MCF 10A (cell line): ENCODE results near the gene BTN3A1. TPM values are rescaled to one million over a fixed set of nuclear protein-coding genes. Genes with fewer than 3 reads are reported as not detected.

Experiments used
- BruUV-seq: library from RNA; stranded (reverse); fragments of 400-500 nt; replicated peaks from 2 replicates; lab custom pipeline; 2021; lab: Mats Ljungman, UMichigan
- CTCF ChIA-PET: fragments of 300-600 bp; sonication (Branson Sonifier 250); formaldehyde crosslinking; extraction: SDS; loops from one replicate; lab custom pipeline; 2021; ENCODE audit warnings: antibody characterized with exemption, inconsistent platforms; lab: Yijun Ruan, JAX
- POLR2A ChIA-PET: fragments of 300-600, 350-650 bp; sonication (Branson Sonifier 250); formaldehyde crosslinking; extraction: SDS; loops from one replicate; lab custom pipeline; 2020; ENCODE audit warnings: antibody characterized with exemption, inconsistent platforms; lab: Yijun Ruan, JAX
- DNase-seq: peaks from one replicate; pipeline ENCODE4 v3.0.0-alpha.2; 2018; ENCODE audit not compliant: unreplicated experiment
- H3K27ac Mint-ChIP-seq: one replicate; pipeline ENCODE4 v1.8.0; 2022; ENCODE audit warnings: mild to moderate bottlenecking, low read depth, mixed read lengths; ENCODE audit not compliant: unreplicated experiment
- H3K27me3 Mint-ChIP-seq: one replicate; pipeline ENCODE4 v1.8.0; 2022; ENCODE audit warnings: mixed read lengths; ENCODE audit not compliant: insufficient read depth, unreplicated experiment
- H3K36me3 Mint-ChIP-seq: one replicate; pipeline ENCODE4 v1.8.0; 2022; ENCODE audit warnings: mild to moderate bottlenecking, moderate library complexity, mixed read lengths; ENCODE audit not compliant: insufficient read depth, unreplicated experiment
- H3K4me1 Mint-ChIP-seq: one replicate; pipeline ENCODE4 v1.8.0; 2022; ENCODE audit warnings: mixed read lengths; ENCODE audit not compliant: insufficient read depth, unreplicated experiment
- H3K4me3 Mint-ChIP-seq: one replicate; pipeline ENCODE4 v1.8.0; 2022; ENCODE audit warnings: mild to moderate bottlenecking, moderate library complexity, mixed read lengths; ENCODE audit not compliant: unreplicated experiment
- H3K9me3 Mint-ChIP-seq: one replicate; pipeline ENCODE4 v1.8.0; 2022; ENCODE audit warnings: mixed read lengths; ENCODE audit not compliant: unreplicated experiment
- intact Hi-C: fragments of 100-400 bp; cut with micrococcal nuclease; formaldehyde crosslinking; loops from 2 replicates; pipeline ENCODE4 v1.14.1; 2022
- total RNA-seq: library from RNA; stranded (reverse); gene quantifications from 2 replicates; pipeline ENCODE4 v1.2.3, GENCODE V29; 2022
- TF ChIP-seq, protein P1 (sequence below): fragments of 200-600 bp; IDR thresholded peaks from one replicate; pipeline ENCODE4 v1.8.0; 2022; ENCODE audit warnings: antibody characterized with exemption, mild to moderate bottlenecking; ENCODE audit not compliant: unreplicated experiment

Gene BTN3A1
- total RNA-seq, 1 experiment from 2014 or later = 8.0 TPM

DNA sequence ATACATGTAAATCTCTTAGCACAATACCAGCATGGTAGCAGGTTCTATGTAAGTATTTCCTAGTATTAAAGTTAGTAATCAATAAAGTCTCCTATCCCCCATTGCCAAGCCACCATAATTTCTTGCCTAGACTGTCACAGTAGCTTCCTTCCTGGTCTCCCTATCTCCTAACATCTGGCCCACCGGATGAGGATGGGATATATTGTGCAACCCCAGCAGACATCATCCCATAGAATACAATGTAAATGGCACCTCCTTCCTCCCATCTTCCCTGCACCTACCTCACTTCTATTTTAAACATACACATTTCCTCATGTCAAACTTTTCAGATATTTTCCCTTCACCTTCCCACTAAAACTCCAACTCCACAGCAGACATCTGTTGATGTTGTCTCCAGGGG lies 3.5 kb upstream of the BTN3A1 start:
- Mint-ChIP-seq H3K4me3 (no peak overlapping the region), H3K9me3 (no peaks in the 10 kb centered on the region), H3K4me1 (peaks cover 11% of the 10 kb centered on the region), H3K27ac (no peak overlapping the region), H3K36me3 (no peaks in the 10 kb centered on the region), H3K27me3 (no peaks in the 10 kb centered on the region)
- POLR2A ChIA-PET = no interaction called here
- DNase-seq = no peak
- TF ChIP-seq, protein P1, sequence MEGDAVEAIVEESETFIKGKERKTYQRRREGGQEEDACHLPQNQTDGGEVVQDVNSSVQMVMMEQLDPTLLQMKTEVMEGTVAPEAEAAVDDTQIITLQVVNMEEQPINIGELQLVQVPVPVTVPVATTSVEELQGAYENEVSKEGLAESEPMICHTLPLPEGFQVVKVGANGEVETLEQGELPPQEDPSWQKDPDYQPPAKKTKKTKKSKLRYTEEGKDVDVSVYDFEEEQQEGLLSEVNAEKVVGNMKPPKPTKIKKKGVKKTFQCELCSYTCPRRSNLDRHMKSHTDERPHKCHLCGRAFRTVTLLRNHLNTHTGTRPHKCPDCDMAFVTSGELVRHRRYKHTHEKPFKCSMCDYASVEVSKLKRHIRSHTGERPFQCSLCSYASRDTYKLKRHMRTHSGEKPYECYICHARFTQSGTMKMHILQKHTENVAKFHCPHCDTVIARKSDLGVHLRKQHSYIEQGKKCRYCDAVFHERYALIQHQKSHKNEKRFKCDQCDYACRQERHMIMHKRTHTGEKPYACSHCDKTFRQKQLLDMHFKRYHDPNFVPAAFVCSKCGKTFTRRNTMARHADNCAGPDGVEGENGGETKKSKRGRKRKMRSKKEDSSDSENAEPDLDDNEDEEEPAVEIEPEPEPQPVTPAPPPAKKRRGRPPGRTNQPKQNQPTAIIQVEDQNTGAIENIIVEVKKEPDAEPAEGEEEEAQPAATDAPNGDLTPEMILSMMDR = no peak
- BruUV-seq = no TSS peak
- intact Hi-C loops = no loop called here
- CTCF ChIA-PET = no interaction called here

DNA sequence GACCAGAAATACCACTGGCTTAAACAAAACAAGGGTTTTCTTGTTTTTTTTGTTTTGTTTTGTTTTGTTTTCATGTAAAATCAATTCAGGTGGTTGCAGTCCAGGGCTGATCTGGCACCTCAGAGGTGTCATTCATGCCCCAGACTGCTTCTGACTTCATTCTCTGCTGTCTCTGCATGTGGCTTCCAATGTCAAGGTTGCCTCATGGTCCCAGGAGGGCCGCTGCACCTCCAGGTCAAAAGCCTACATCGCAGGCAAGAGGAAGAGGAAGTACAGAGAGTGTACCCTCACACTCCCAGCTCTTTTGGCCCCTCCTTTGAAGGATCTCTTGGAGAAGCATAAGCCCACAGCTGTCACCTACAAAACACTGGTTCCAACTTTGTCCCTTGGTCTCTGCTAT lies 1.4 kb upstream of the BTN3A1 start:
- H3K27me3 Mint-ChIP-seq = no peaks in the 10 kb centered on the region
- H3K4me3 Mint-ChIP-seq = no peak overlapping the region
- CTCF ChIA-PET = interaction anchor here (1.7 kb wide), 1 partner anchor 59 kb away, joined by 4 read pairs; no protein-coding TSS in a partner anchor
- TF ChIP-seq, protein P1 = no peak
- no peaks in the 10 kb centered on the region for H3K9me3 Mint-ChIP-seq
- peaks cover 5% of the 10 kb centered on the region for H3K36me3 Mint-ChIP-seq
- no peak overlapping the region for H3K27ac Mint-ChIP-seq
- peaks cover 11% of the 10 kb centered on the region for H3K4me1 Mint-ChIP-seq
- DNase-seq = no peak
- no TSS peak for BruUV-seq
- intact Hi-C loops = no loop called here
- POLR2A ChIA-PET = interaction anchor here (1.3 kb wide), 1 partner anchor 18 kb away, joined by 5 read pairs; the partner anchor contains the start of gene BTN2A2

DNA sequence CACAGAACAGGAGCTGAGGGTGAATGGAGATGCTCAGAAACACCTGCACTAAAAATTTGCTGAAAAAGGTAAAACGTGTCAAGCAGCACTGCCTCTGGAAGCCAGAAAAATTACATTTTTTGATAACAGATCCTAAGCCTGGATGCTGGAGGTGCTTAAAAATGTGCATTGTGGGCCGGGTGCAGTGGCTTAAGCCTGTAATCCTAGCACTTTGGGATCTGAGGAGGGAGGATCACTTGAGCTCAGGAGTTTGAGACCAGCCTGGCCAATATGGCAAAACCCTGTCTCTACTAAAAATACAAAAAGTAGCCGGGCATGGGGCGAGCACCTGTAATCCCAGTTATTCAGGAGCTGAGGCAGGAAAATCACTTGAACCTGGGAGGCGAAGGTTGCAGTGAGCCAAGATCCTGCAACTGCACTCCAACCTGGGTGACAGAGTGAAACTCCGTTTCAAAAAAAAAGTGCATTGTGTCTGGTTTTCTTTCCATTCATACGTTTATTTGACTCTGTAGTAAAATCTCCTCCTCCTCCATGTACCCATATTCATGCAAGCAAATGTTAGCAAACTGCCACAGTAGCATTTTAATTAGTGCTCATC lies 587 bp upstream of the BTN3A1 start:
- ChIA-PET POLR2A (interaction anchor here (0.6 to 1.3 kb wide), 5 partner anchors 17 to 227 kb away, joined by 3 to 5 read pairs (median 3); partner anchors contain the start of gene BTN2A2), CTCF (interaction anchor here (1.7 kb wide), 1 partner anchor 60 kb away, joined by 4 read pairs; no protein-coding TSS in a partner anchor)
- H3K36me3 Mint-ChIP-seq = peaks cover 7% of the 10 kb centered on the region
- H3K27me3 Mint-ChIP-seq = no peaks in the 10 kb centered on the region
- peaks cover 11% of the 10 kb centered on the region for H3K4me1 Mint-ChIP-seq
- intact Hi-C loops = no loop called here
- H3K4me3 Mint-ChIP-seq = peak overlapping the region; percentile 86
- no peak for DNase-seq
- TF ChIP-seq, protein P1 = no peak
- no peaks in the 10 kb centered on the region for H3K9me3 Mint-ChIP-seq
- BruUV-seq = no TSS peak
- peak overlapping the region; percentile 86 for H3K27ac Mint-ChIP-seq

DNA sequence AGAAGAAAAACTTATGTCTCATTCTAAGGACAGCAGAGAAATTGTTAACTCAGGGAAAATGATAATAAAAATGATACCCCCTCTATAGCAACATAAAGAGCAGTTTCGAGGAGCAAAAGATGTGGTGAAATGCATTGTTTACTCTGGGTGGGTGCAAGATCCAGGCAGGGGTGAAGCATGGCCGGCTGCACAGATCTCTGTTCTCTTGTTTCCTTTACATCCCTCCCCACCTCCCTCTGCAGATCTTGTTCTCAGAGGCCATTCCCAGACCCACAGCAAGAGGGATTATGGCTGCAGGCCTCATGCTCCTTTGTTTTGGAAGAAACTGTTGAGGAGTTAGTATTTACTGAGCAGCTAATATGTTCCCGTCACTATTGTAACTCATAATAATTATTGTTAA lies 1.8 kb downstream of the BTN3A1 start:
- ChIA-PET POLR2A (no interaction called here), CTCF (interaction anchor here (0.8 kb wide), 1 partner anchor 14 kb away, joined by 4 read pairs; no protein-coding TSS in a partner anchor)
- H3K36me3 Mint-ChIP-seq = peaks cover 7% of the 10 kb centered on the region
- no peaks in the 10 kb centered on the region for H3K27me3 Mint-ChIP-seq
- no peaks in the 10 kb centered on the region for H3K9me3 Mint-ChIP-seq
- no peak overlapping the region for H3K4me3 Mint-ChIP-seq
- DNase-seq = no peak
- TF ChIP-seq, protein P1 = no peak
- no TSS peak for BruUV-seq
- H3K4me1 Mint-ChIP-seq = peaks cover 11% of the 10 kb centered on the region
- no peak overlapping the region for H3K27ac Mint-ChIP-seq
- intact Hi-C loops = no loop called here
